HepG2 (cell line): ENCODE data around the gene SPATA46. TPM values are rescaled to one million over a fixed set of nuclear protein-coding genes. Genes with fewer than 3 reads are reported as not detected.
A peak's percentile ranks its signal among the peaks of the same experiment; 100 is the strongest.

Source experiments
- ATAC-seq: fragments of 200-7000 bp; cut with Tn5 transposase; 3 replicates; pipeline ENCODE4 v1.9.1; 2020; ENCODE audit warnings: mild to moderate bottlenecking, moderate library complexity
- BruUV-seq: library from RNA; stranded (reverse); fragments of 400-500 nt; replicated peaks from 2 replicates; lab custom pipeline; 2021; lab: Mats Ljungman, UMichigan
- CTCF ChIA-PET: fragments of 300-600 bp; formaldehyde crosslinking; extraction: SDS; loops from one replicate; lab custom pipeline; 2021; ENCODE audit warnings: low total read pairs, inconsistent platforms, low intra/inter-chr PET ratio; lab: Yijun Ruan, JAX
- POLR2A ChIA-PET: fragments of 350-600 bp; sonication (Branson Sonifier 250); formaldehyde crosslinking; loops from one replicate; lab custom pipeline; 2020; ENCODE audit warnings: antibody characterized with exemption, inconsistent platforms; lab: Yijun Ruan, JAX
- DNase-seq: peaks from one replicate; pipeline ENCODE4 v3.0.0-alpha.2; 2015; ENCODE audit warnings: low spot score
- FAIRE-seq: peaks from 3 replicates; lab custom pipeline; 2011; peaks lifted over from hg19 to GRCh38; lab: Jason Lieb, UNC
- H2AFZ ChIP-seq: one replicate; pipeline ENCODE4 v1.6.1; 2011; ENCODE audit warnings: low read length, inconsistent platforms
- H3K27ac ChIP-seq: fragments of 300-600 bp; 3 replicates; pipeline ENCODE4 v1.8.0; 2011; ENCODE audit warnings: mixed run types, mild to moderate bottlenecking, mixed read lengths, low read length, inconsistent platforms; ENCODE audit not compliant: insufficient read depth; ENCODE audit errors: extremely low read length
- H3K27me3 ChIP-seq, 2 experiments: fragments of 200-600 bp in 1 of 2; 2 replicates in 1 of 2; 3 replicates in 1 of 2; pipeline versions ENCODE4 v1.6.0 to v1.8.0; 2011; ENCODE audit warnings: low read length in 2 of 2, mild to moderate bottlenecking in 2 of 2, moderate library complexity in 2 of 2, inconsistent platforms in 1 of 2; ENCODE audit not compliant: insufficient read depth in 2 of 2, control insufficient read depth in 1 of 2
- H3K36me3 ChIP-seq, 2 experiments: fragments of 200-600 bp in 1 of 2; replicated peaks in 1 of 2; 2 replicates in 1 of 2; 3 replicates in 1 of 2; pipeline versions ENCODE4 v1.5.1 to v1.8.0; 2011; ENCODE audit warnings: low read length in 2 of 2, inconsistent platforms in 1 of 2; ENCODE audit not compliant: insufficient read depth in 2 of 2, control insufficient read depth in 1 of 2
- H3K4me1 ChIP-seq: 2 replicates; pipeline ENCODE4 v1.5.1; 2012; ENCODE audit warnings: low read length, inconsistent platforms; ENCODE audit not compliant: insufficient read depth
- H3K4me2 ChIP-seq: 2 replicates; pipeline ENCODE4 v1.6.0; 2011; ENCODE audit warnings: low read depth, low read length, inconsistent platforms
- H3K4me3 ChIP-seq, 3 experiments: fragments of 200-600 bp in 1 of 3; sonication (generic), shearing (Covaris generic) in 1 of 3; replicated peaks in 1 of 3; 2 replicates each; pipeline ENCODE4 v1.5.1; 2011 to 2016; ENCODE audit warnings: low read length in 3 of 3, inconsistent platforms in 2 of 3, low read depth in 2 of 3, mild to moderate bottlenecking in 2 of 3, control low read depth in 1 of 3, mixed read lengths in 1 of 3; ENCODE audit not compliant: insufficient read depth in 1 of 3
- H3K79me2 ChIP-seq: one replicate; pipeline ENCODE4 v1.6.1; 2011; ENCODE audit warnings: low read length, inconsistent platforms; ENCODE audit not compliant: insufficient read depth
- H3K9ac ChIP-seq: 2 replicates; pipeline ENCODE4 v1.6.0; 2011; ENCODE audit warnings: mild to moderate bottlenecking, low read depth, low read length, inconsistent platforms; ENCODE audit not compliant: insufficient read depth
- H3K9me3 ChIP-seq: 2 replicates; pipeline ENCODE4 v1.5.1; 2012; ENCODE audit warnings: mild to moderate bottlenecking, low read length
- H4K20me1 ChIP-seq: 2 replicates; pipeline ENCODE4 v1.6.0; 2011; ENCODE audit warnings: inconsistent platforms, mild to moderate bottlenecking, low read length, moderate library complexity; ENCODE audit not compliant: insufficient read depth
- CBX5 ChIP-seq: sonication (generic); formaldehyde crosslinking; IDR thresholded peaks from 2 replicates; pipeline ENCODE4 v1.4.0; 2020; ENCODE audit warnings: missing genetic modification reagents, borderline replicate concordance
- ELF3 ChIP-seq: IDR thresholded peaks from 2 replicates; pipeline ENCODE4 v1.6.1; 2016; ENCODE audit warnings: missing genetic modification reagents, missing compliant biosample characterization
- EZH2 ChIP-seq: conservative IDR thresholded peaks from 2 replicates; pipeline ENCODE4 v1.6.1; 2012; ENCODE audit warnings: mild to moderate bottlenecking, low read depth, low read length, moderate library complexity
- RFX5 ChIP-seq: IDR thresholded peaks from 2 replicates; pipeline ENCODE4 v1.6.1; 2011; ENCODE audit warnings: low read depth, low read length, improper control_type of control experiment
- SOX13 ChIP-seq, 3 experiments: fragments of 450-650 bp in 1 of 3; sonication (generic) in 1 of 3; formaldehyde crosslinking in 1 of 3; IDR thresholded peaks in 2 of 3; conservative IDR thresholded peaks in 1 of 3; 2 replicates each; pipeline versions ENCODE4 v1.5.0 to v1.6.1; 2016 to 2020; ENCODE audit warnings: antibody characterized with exemption in 1 of 3, mild to moderate bottlenecking in 1 of 3, missing compliant biosample characterization in 1 of 3, missing genetic modification reagents in 1 of 3, moderate library complexity in 1 of 3
- SOX5 ChIP-seq: IDR thresholded peaks from 2 replicates; pipeline ENCODE4 v1.6.1; 2016; ENCODE audit warnings: borderline replicate concordance
- TEAD2 ChIP-seq: sonication (generic); formaldehyde crosslinking; IDR thresholded peaks from 2 replicates; pipeline ENCODE4 v1.9.0; 2021; ENCODE audit warnings: missing genetic modification reagents
- ZNF773 ChIP-seq: sonication (generic); formaldehyde crosslinking; IDR thresholded peaks from 2 replicates; pipeline ENCODE4 v1.4.0; 2020; ENCODE audit warnings: missing genetic modification reagents, borderline replicate concordance
- WGBS: methylation state at CpG from one replicate; pipeline ENCODE4 v1.1.6; 2017; ENCODE audit warnings: low lambda C conversion rate; 5-methylcytosine and 5-hydroxymethylcytosine counted together
- in situ Hi-C: cut with HindIII; loops from 2 replicates; pipeline ENCODE4 v1.10.0; 2017; ENCODE audit warnings: low pct_unique_long_range_greater_than_20kb; ENCODE audit not compliant: extremely low pct_ligation_motif_present
- intact Hi-C: fragments of 100-400 bp; cut with micrococcal nuclease; formaldehyde crosslinking; loops from one replicate; pipeline ENCODE4 v1.10.0; 2022; ENCODE audit not compliant: unreplicated experiment
- polyA plus RNA-seq, 8 experiments: library from polyadenylated mRNA; depleted of rRNA in 3 of 8; stranded (reverse) in 7 of 8; unstranded in 1 of 8; fragments of >200 nt; fragmentation: Illumina TruSeq in 4 of 8; extraction: Trizol in 4 of 8; gene quantifications; 2 replicates each; pipeline versions ENCODE4 v1.2.1 to v1.2.3, GENCODE V29; 2011 to 2016; ENCODE audit warnings: low read depth in 4 of 8, missing spikeins in 1 of 8, mixed read lengths in 1 of 8; ENCODE audit not compliant: insufficient read depth in 1 of 8
- total RNA-seq, 5 experiments: library from RNA; depleted of rRNA; stranded (reverse); fragments of >200 nt; fragmentation: Illumina TruSeq; extraction: Trizol; gene quantifications; 2 replicates each; pipeline ENCODE4 v1.2.3, GENCODE V29; 2016; ENCODE audit warnings: low read depth in 1 of 5

SPATA46 gene
- total and polyA plus RNA-seq, 2 of the 13 experiments (the other 11 are each of a cell fraction or from before 2014, with no cell fraction given), result not detected

- no peak for TF ChIP-seq RFX5
- TF ChIP-seq SOX5 (CRISPR knock-in tag), result peak; percentile 75
- no peak for TF ChIP-seq SOX13 (IDR thresholded peaks at IDR 0.05)
- peak in 1 of 2 experiments; percentile 54; a peak in 1 of 4 replicates for TF ChIP-seq SOX13 (CRISPR knock-in tag; conservative IDR thresholded peaks at IDR 0.05 in 1 of 2, IDR thresholded peaks at IDR 0.05 in 1 of 2)
These were observed 29.1 kb upstream of the SPATA46 start (continued) for GRCh38 chr1:162405800-162406199.

GRCh38 chr1:162404550-162405160 lies 28.0 kb upstream of the SPATA46 start:
- H3K4me1 ChIP-seq, result peaks cover 9% of the 10 kb centered on the region; the same call in 1 of the 2 replicates
- H2AFZ ChIP-seq, result no peak overlapping the region
- no peak for DNase-seq
- 46% methylated on average over 5 of the region's 5 CpGs for WGBS
- no TSS peak for BruUV-seq
- H3K4me2 ChIP-seq, result no peak overlapping the region
- TF ChIP-seq TEAD2 (CRISPR knock-in tag) (no peak), ELF3 (CRISPR knock-in tag) (no peak), EZH2 (no peak), CBX5 (no peak), ZNF773 (CRISPR knock-in tag) (no peak)
- no peak for FAIRE-seq
- H3K9ac ChIP-seq, result no peak overlapping the region
- no peaks in the 10 kb centered on the region for H3K27me3 ChIP-seq
- no peaks in the 10 kb centered on the region for H4K20me1 ChIP-seq
- H3K79me2 ChIP-seq, result no peaks in the 10 kb centered on the region
- ChIA-PET CTCF (no interaction called here), POLR2A (no interaction called here)
- H3K4me3 ChIP-seq, result no peak overlapping the region
- H3K36me3 ChIP-seq, result no peaks in the 10 kb centered on the region
- ATAC-seq, result no peak
- no peaks in the 10 kb centered on the region for H3K9me3 ChIP-seq
- intact Hi-C loops, result no loop called here
- in situ Hi-C loops, result no loop called here
- no peak overlapping the region for H3K27ac ChIP-seq
